GDM1 (cell line): ENCODE measurements around the gene SLC35F6.
A peak's percentile ranks its signal among the peaks of the same experiment; 100 is the strongest.
"Not testable (repeated sequence)": the region's sequence is repeated elsewhere in the genome, so short reads cannot be mapped to it uniquely, and the experiment has no call there.

Experiments
- DNase-seq: peaks from one replicate; lab custom pipeline; 2025; lab: John Stamatoyannopoulos, UW

The SLC35F6 gene

GRCh38 chr2:26756337-26756736 lies 7.7 kb upstream of the SLC35F6 start:
- no peak for DNase-seq

- DNase-seq: no peak
Measured at GRCh38 chr2:26757873-26758789, 6.0 kb upstream of the SLC35F6 start.

- DNase-seq: no peak
Measured at GRCh38 chr2:26758790-26759321, 5.2 kb upstream of the SLC35F6 start.

- no peak for DNase-seq
Measured at GRCh38 chr2:26759845-26760244, 4.2 kb upstream of the SLC35F6 start.

GRCh38 chr2:26760991-26761390 lies 3.1 kb upstream of the SLC35F6 start:
- DNase-seq: not testable (repeated sequence)

- DNase-seq: no peak
Measured at GRCh38 chr2:26763019-26763418, 1.1 kb upstream of the SLC35F6 start.

GRCh38 chr2:26764906-26765305 lies 822 bp downstream of the SLC35F6 start:
- no peak for DNase-seq

GRCh38 chr2:26765475-26766200 lies 1.6 kb downstream of the SLC35F6 start:
- DNase-seq: no peak

GRCh38 chr2:26767129-26767528 lies 3.0 kb downstream of the SLC35F6 start:
- no peak for DNase-seq

GRCh38 chr2:26767894-26768487 lies 3.9 kb downstream of the SLC35F6 start:
- DNase-seq: no peak

- DNase-seq: no peak
Measured at GRCh38 chr2:26768759-26769088, 4.6 kb downstream of the SLC35F6 start.

- peak; percentile 84 for DNase-seq
Measured at GRCh38 chr2:26769089-26769761, 5.1 kb downstream of the SLC35F6 start.

GRCh38 chr2:26770986-26771586 lies 7.0 kb downstream of the SLC35F6 start:
- no peak for DNase-seq

GRCh38 chr2:26772064-26773001 lies 8.2 kb downstream of the SLC35F6 start:
- no peak for DNase-seq

- no peak for DNase-seq
Measured at GRCh38 chr2:26776195-26776800, 12.2 kb downstream of the SLC35F6 start.

GRCh38 chr2:26778098-26778497 lies 14.0 kb downstream of the SLC35F6 start:
- no peak for DNase-seq

GRCh38 chr2:26778507-26778906 lies 14.4 kb downstream of the SLC35F6 start:
- no peak for DNase-seq

- DNase-seq: no peak
Measured at GRCh38 chr2:26780203-26780760, 16.2 kb downstream of the SLC35F6 start.

GRCh38 chr2:26782876-26783704 lies 19.0 kb downstream of the SLC35F6 start:
- no peak for DNase-seq
